ELF-1 (cell line): ENCODE results near the gene TMEM178B.
"Not testable (repeated sequence)": the region's sequence is repeated elsewhere in the genome, so short reads cannot be mapped to it uniquely, and the experiment has no call there.

Experiments
- DNase-seq: peaks from one replicate; pipeline ENCODE4 v3.0.0-alpha.2; 2016; ENCODE audit warnings: low read depth, low spot score

Gene TMEM178B

GRCh38 chr7:141354251-141354650, 280.4 kb downstream of the TMEM178B start:
- DNase-seq: no peak

- DNase-seq: no peak
These were observed 281.2 kb downstream of the TMEM178B start for GRCh38 chr7:141355032-141355431.

GRCh38 chr7:141356161-141356560, 282.3 kb downstream of the TMEM178B start:
- DNase-seq: no peak

GRCh38 chr7:141358386-141358785, 284.5 kb downstream of the TMEM178B start:
- DNase-seq: no peak

GRCh38 chr7:141359262-141359661, 285.4 kb downstream of the TMEM178B start:
- DNase-seq: no peak

GRCh38 chr7:141359740-141360415, 286.0 kb downstream of the TMEM178B start:
- peak; percentile 20 for DNase-seq

GRCh38 chr7:141360416-141360760, 286.5 kb downstream of the TMEM178B start:
- DNase-seq: peak; percentile 25

GRCh38 chr7:141360803-141361202, 286.9 kb downstream of the TMEM178B start:
- DNase-seq: no peak

GRCh38 chr7:141361479-141361878, 287.6 kb downstream of the TMEM178B start:
- no peak for DNase-seq

- no peak for DNase-seq
These were observed 288.1 kb downstream of the TMEM178B start for GRCh38 chr7:141361960-141362359.

- DNase-seq: peak; percentile 70
These were observed 288.9 kb downstream of the TMEM178B start for GRCh38 chr7:141362580-141363435.

- DNase-seq: no peak
These were observed 289.9 kb downstream of the TMEM178B start for GRCh38 chr7:141363748-141364147.

- peak; percentile 85 for DNase-seq
These were observed 292.3 kb downstream of the TMEM178B start for GRCh38 chr7:141366091-141366621.

GRCh38 chr7:141369422-141369821, 295.6 kb downstream of the TMEM178B start:
- DNase-seq: no peak

GRCh38 chr7:141370178-141370577, 296.3 kb downstream of the TMEM178B start:
- DNase-seq: no peak

- no peak for DNase-seq
These were observed 296.8 kb downstream of the TMEM178B start for GRCh38 chr7:141370650-141371049.

- no peak for DNase-seq
These were observed 300.6 kb downstream of the TMEM178B start for GRCh38 chr7:141374425-141374824.

- DNase-seq: no peak
These were observed 301.6 kb downstream of the TMEM178B start for GRCh38 chr7:141375442-141375841.

- DNase-seq: no peak
These were observed 304.0 kb downstream of the TMEM178B start for GRCh38 chr7:141377906-141378305.

GRCh38 chr7:141378405-141378804, 304.5 kb downstream of the TMEM178B start:
- no peak for DNase-seq

GRCh38 chr7:141381794-141382427, 308.0 kb downstream of the TMEM178B start:
- DNase-seq: no peak

- not testable (repeated sequence) for DNase-seq
These were observed 309.5 kb downstream of the TMEM178B start for GRCh38 chr7:141383356-141383755.
